Kidney (tissue), 14 donors: ENCODE data around the gene CPA5. TPM values are rescaled to one million over a fixed set of nuclear protein-coding genes. Genes with fewer than 3 reads are reported as not detected.

Experiments used
- DNase-seq, 5 donors: peaks; one replicate each; pipeline ENCODE4 v3.0.0-alpha.2; 2013 to 2020
- FAIRE-seq: peaks from 2 replicates; lab custom pipeline; 2012; peaks lifted over from hg19 to GRCh38; lab: Jason Lieb, UNC
- H3K27ac ChIP-seq, 2 donors: one replicate each; pipeline ENCODE4 v1.7.0; 2013; ENCODE audit warnings: low read depth in 2 of 2, low read length in 2 of 2, inconsistent platforms in 1 of 2
- H3K27me3 ChIP-seq: one replicate; pipeline ENCODE4 v1.7.1; 2013; ENCODE audit warnings: low read length, inconsistent platforms; ENCODE audit not compliant: control insufficient read depth, insufficient read depth
- H3K36me3 ChIP-seq, 3 donors: one replicate each; pipeline versions ENCODE4 v1.7.0 to v1.7.1; 2013; ENCODE audit warnings: low read length in 3 of 3, control low read depth in 1 of 3, inconsistent platforms in 1 of 3; ENCODE audit not compliant: insufficient read depth in 3 of 3, control insufficient read depth in 2 of 3
- H3K4me1 ChIP-seq, 3 donors: one replicate each; pipeline versions ENCODE4 v1.7.0 to v1.7.1; 2013; ENCODE audit warnings: low read length in 3 of 3, inconsistent platforms in 1 of 3, low read depth in 1 of 3; ENCODE audit not compliant: control insufficient read depth in 2 of 3, insufficient read depth in 2 of 3
- H3K4me3 ChIP-seq, 3 donors: one replicate each; pipeline versions ENCODE4 v1.7.0 to v1.8.1; 2013; ENCODE audit warnings: low read length in 3 of 3, control low read depth in 1 of 3, inconsistent platforms in 1 of 3
- H3K9ac ChIP-seq, 3 donors: one replicate each; pipeline versions ENCODE4 v1.7.0 to v1.7.1; 2013; ENCODE audit warnings: low read length in 3 of 3, control low read depth in 1 of 3, inconsistent platforms in 1 of 3
- H3K9me3 ChIP-seq, 3 donors: one replicate each; pipeline versions ENCODE4 v1.7.0 to v1.7.1; 2013; ENCODE audit warnings: low read length in 3 of 3, control low read depth in 1 of 3, inconsistent platforms in 1 of 3; ENCODE audit not compliant: control insufficient read depth in 2 of 3, insufficient read depth in 1 of 3
- intact Hi-C: fragments of 100-400 bp; cut with DNase I; formaldehyde crosslinking; loops from one replicate; pipeline ENCODE4 v1.11.1; 2022
- polyA plus RNA-seq: library from polyadenylated mRNA; stranded (reverse); fragments of 350-450 nt; fragmentation: Illumina TruSeq; extraction: RNeasy Lipid Tissue Mini Kit (QIAGEN cat#74804); gene quantifications from one replicate; pipeline ENCODE4 v1.2.3, GENCODE V29; 2014; ENCODE audit warnings: low read depth, low replicate concordance; ENCODE audit not compliant: insufficient read depth
- total RNA-seq: library from RNA; stranded (reverse); fragmentation: NEBNext Ultra II Directional; extraction: Animal tissue kit (Norgen Biotek cat#: 25700); gene quantifications from one replicate; pipeline ENCODE4 v1.2.1, GENCODE V29; 2021
- TF ChIP-seq, protein P1 (sequence below): IDR thresholded peaks from 3 replicates; pipeline ENCODE4 v1.5.1; 2012; ENCODE audit warnings: mild to moderate bottlenecking, moderate library complexity, borderline replicate concordance; ENCODE audit not compliant: insufficient read depth; ENCODE audit errors: extremely low read depth
- donor health status: control.
- donor health status: control.
- donor health status: control.
- donor health status: control.
- donor health status: control.
- donor health status: DM: yes; HTN: yes; CAD: no.
- donor health status: Normal renal cell carcinoma (clear cell type).

CPA5 gene
- total and polyA plus RNA-seq, 2 donors from 2014 or later, result 0.54 to 1.1 TPM

- intact Hi-C loops, result no loop called here
- H3K9me3 ChIP-seq, result no peaks in the 10 kb centered on the region
- DNase-seq (no peak), FAIRE-seq (no peak)
- peaks cover 0 to 5% (median 0%) of the 10 kb centered on the region in 3 donors for H3K4me1 ChIP-seq
- TF ChIP-seq, protein P1, sequence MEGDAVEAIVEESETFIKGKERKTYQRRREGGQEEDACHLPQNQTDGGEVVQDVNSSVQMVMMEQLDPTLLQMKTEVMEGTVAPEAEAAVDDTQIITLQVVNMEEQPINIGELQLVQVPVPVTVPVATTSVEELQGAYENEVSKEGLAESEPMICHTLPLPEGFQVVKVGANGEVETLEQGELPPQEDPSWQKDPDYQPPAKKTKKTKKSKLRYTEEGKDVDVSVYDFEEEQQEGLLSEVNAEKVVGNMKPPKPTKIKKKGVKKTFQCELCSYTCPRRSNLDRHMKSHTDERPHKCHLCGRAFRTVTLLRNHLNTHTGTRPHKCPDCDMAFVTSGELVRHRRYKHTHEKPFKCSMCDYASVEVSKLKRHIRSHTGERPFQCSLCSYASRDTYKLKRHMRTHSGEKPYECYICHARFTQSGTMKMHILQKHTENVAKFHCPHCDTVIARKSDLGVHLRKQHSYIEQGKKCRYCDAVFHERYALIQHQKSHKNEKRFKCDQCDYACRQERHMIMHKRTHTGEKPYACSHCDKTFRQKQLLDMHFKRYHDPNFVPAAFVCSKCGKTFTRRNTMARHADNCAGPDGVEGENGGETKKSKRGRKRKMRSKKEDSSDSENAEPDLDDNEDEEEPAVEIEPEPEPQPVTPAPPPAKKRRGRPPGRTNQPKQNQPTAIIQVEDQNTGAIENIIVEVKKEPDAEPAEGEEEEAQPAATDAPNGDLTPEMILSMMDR, result no peak
- no peak overlapping the region for H3K27ac ChIP-seq
- H3K4me3 ChIP-seq, result no peak overlapping the region
- no peaks in the 10 kb centered on the region for H3K27me3 ChIP-seq
- H3K9ac ChIP-seq, result no peak overlapping the region
- H3K36me3 ChIP-seq, result no peaks in the 10 kb centered on the region
These were observed 44.1 kb downstream of the CPA5 start for GRCh38 chr7:130388671-130389070.

- DNase-seq, result no peak
- no peaks in the 10 kb centered on the region for H3K27me3 ChIP-seq
- H3K4me1 ChIP-seq, result peaks cover 0 to 8% (median 0%) of the 10 kb centered on the region in 3 donors
- TF ChIP-seq, protein P1, result no peak
- no peaks in the 10 kb centered on the region for H3K9me3 ChIP-seq
- intact Hi-C loops, result no loop called here
- no peak overlapping the region for H3K27ac ChIP-seq
- H3K36me3 ChIP-seq, result no peaks in the 10 kb centered on the region
- FAIRE-seq, result no peak
- no peak overlapping the region for H3K9ac ChIP-seq
- no peak overlapping the region for H3K4me3 ChIP-seq
These were observed 45.9 kb downstream of the CPA5 start for GRCh38 chr7:130390486-130390885.

GRCh38 chr7:130393101-130393561, 48.5 kb downstream of the CPA5 start:
- FAIRE-seq, result no peak
- H3K9me3 ChIP-seq, result no peaks in the 10 kb centered on the region
- H3K27me3 ChIP-seq, result no peaks in the 10 kb centered on the region
- H3K27ac ChIP-seq, result no peak overlapping the region
- TF ChIP-seq, protein P1, result no peak
- intact Hi-C loops, result no loop called here
- no peaks in the 10 kb centered on the region for H3K36me3 ChIP-seq
- H3K4me1 ChIP-seq, result peaks cover 2 to 8% (median 4%) of the 10 kb centered on the region in 3 donors
- no peak overlapping the region for H3K4me3 ChIP-seq
- H3K9ac ChIP-seq, result no peak overlapping the region
- no peak for DNase-seq

DNA sequence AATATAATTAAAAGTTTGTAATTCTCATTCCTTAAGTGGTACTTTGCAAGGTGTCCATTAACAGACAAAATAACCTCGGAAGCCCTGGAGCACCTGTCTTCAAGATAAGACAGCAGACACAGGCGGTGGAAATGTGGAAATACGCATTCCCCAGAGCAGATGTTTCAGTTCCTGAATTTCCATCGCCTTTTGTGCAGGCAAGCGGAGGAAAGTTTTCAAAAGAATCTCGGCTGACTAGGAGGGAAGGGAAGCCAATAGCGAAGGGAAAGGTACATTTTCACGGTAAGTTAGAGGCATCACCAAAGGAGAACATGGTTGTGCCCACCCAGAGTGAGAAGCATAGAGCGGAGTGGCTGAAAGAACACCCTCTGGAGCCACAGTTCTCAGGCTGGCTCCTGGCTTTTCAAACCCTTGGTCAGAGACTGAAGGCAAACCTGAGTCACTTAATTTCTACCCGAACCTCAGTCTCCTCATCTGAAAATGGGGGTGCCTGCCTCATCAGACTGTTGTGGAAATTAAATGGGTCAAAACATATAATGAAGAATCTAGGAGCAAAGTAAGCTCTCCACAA, 49.3 kb downstream of the CPA5 start:
- Histone ChIP-seq H3K9me3 (no peaks in the 10 kb centered on the region), H3K4me1 (peaks cover 2 to 7% (median 4%) of the 10 kb centered on the region in 3 donors), H3K4me3 (no peak overlapping the region), H3K9ac (no peak overlapping the region), H3K27ac (no peak overlapping the region), H3K27me3 (no peaks in the 10 kb centered on the region), H3K36me3 (no peaks in the 10 kb centered on the region)
- TF ChIP-seq, protein P1, result no peak
- DNase-seq, result peak in 2 of 5 donors; percentile 17 to 43
- intact Hi-C loops, result no loop called here
- FAIRE-seq, result no peak
